K562 (cell line): ENCODE data around the gene ATF4. TPM values are rescaled to one million over a fixed set of nuclear protein-coding genes. Genes with fewer than 3 reads are reported as not detected.

Experiments
- ASH1L ChIP-seq: fragments of 450-650 bp; IDR thresholded peaks from 2 replicates; pipeline ENCODE4 v1.6.1; 2018; ENCODE audit warnings: borderline replicate concordance, mild to moderate bottlenecking, low read depth; ENCODE audit not compliant: partially characterized antibody
- BACH1 ChIP-seq: fragments of 200-800 bp; sonication (Bioruptor generic); IDR thresholded peaks from 2 replicates; pipeline ENCODE4 v1.6.1; 2016; ENCODE audit warnings: missing genetic modification characterization, missing compliant biosample characterization
- CTBP1 ChIP-seq: fragments of 450-650 bp; IDR thresholded peaks from 2 replicates; pipeline ENCODE4 v1.6.1; 2016; ENCODE audit warnings: borderline replicate concordance
- DACH1 ChIP-seq: fragments of 450-650 bp; IDR thresholded peaks from 2 replicates; pipeline ENCODE4 v1.6.1; 2018; ENCODE audit not compliant: partially characterized antibody
- E2F5 ChIP-seq: sonication (generic); formaldehyde crosslinking; IDR thresholded peaks from 2 replicates; pipeline ENCODE4 v1.8.0; 2022; ENCODE audit warnings: mild to moderate bottlenecking, missing genetic modification reagents
- GATAD2A ChIP-seq: fragments of 450-650 bp; IDR thresholded peaks from 2 replicates; pipeline ENCODE4 v1.6.1; 2017
- HNRNPLL ChIP-seq: fragments of 200-400 bp; formaldehyde crosslinking; IDR thresholded peaks from 2 replicates; pipeline ENCODE4 v1.6.1; 2017; ENCODE audit warnings: low read length, low read depth, mild to moderate bottlenecking; ENCODE audit not compliant: poor library complexity, severe bottlenecking
- MTA3 ChIP-seq: fragments of 450-650 bp; formaldehyde crosslinking; IDR thresholded peaks from 2 replicates; pipeline ENCODE4 v1.6.1; 2017; ENCODE audit warnings: mild to moderate bottlenecking, borderline replicate concordance
- NFIC ChIP-seq: fragments of 450-650 bp; IDR thresholded peaks from 2 replicates; pipeline ENCODE4 v1.6.1; 2017; ENCODE audit warnings: mild to moderate bottlenecking, inconsistent platforms
- PHF20 ChIP-seq: fragments of 450-650 bp; IDR thresholded peaks from 2 replicates; pipeline ENCODE4 v1.6.1; 2018; ENCODE audit not compliant: partially characterized antibody
- PHF8 ChIP-seq: fragments of 200-600 bp; sonication (generic); IDR thresholded peaks from 2 replicates; pipeline ENCODE4 v1.6.1; 2012; ENCODE audit warnings: mixed run types, mild to moderate bottlenecking, inconsistent platforms, low read length, moderate library complexity, borderline replicate concordance
- XRCC4 ChIP-seq: IDR thresholded peaks from one replicate; pipeline ENCODE4 v1.6.1; 2011; ENCODE audit not compliant: insufficient read depth, insufficient read length; ENCODE audit errors: extremely low read depth
- ZBTB26 ChIP-seq: fragments of 450-650 bp; formaldehyde crosslinking; IDR thresholded peaks from 2 replicates; pipeline ENCODE4 v1.4.0; 2022; ENCODE audit warnings: missing genetic modification characterization
- polyA plus RNA-seq, 8 experiments: library from polyadenylated mRNA; depleted of rRNA in 4 of 8; stranded (reverse) in 5 of 8; unstranded in 3 of 8; fragments of >200 nt; fragmentation: Nextera tagmentation in 2 of 8; fragmentation: Illumina TruSeq in 1 of 8; extraction: Ambion mirVana in 2 of 8; extraction: Trizol in 1 of 8; gene quantifications; 2 replicates each; pipeline versions ENCODE4 v1.2.1 to v1.2.3, GENCODE V29; 2011 to 2014; ENCODE audit warnings: inconsistent platforms in 1 of 8, missing spikeins in 1 of 8
- total RNA-seq, 7 experiments: library from RNA; depleted of rRNA in 6 of 7; stranded (reverse); fragments of >200 nt in 6 of 7; fragmentation: Illumina TruSeq in 2 of 7; extraction: Trizol in 2 of 7; gene quantifications; 2 replicates each; pipeline versions ENCODE4 v1.2.1 to v1.2.3, GENCODE V29; 2011 to 2021; ENCODE audit warnings: low replicate concordance in 1 of 7
- TF ChIP-seq, protein P1 (sequence below), 2 experiments: fragments of 450-650 bp; formaldehyde crosslinking in 1 of 2; IDR thresholded peaks; 2 replicates each; pipeline versions ENCODE4 v1.4.0 to v1.6.1; 2014 to 2020; ENCODE audit warnings: mild to moderate bottlenecking in 2 of 2, borderline replicate concordance in 1 of 2, low read depth in 1 of 2
- TF ChIP-seq, protein P2 (sequence below): fragments of 450-650 bp; formaldehyde crosslinking; IDR thresholded peaks from 2 replicates; pipeline ENCODE4 v1.4.0; 2020; ENCODE audit warnings: mild to moderate bottlenecking, moderate library complexity

Gene ATF4
- total and polyA plus RNA-seq, 9 of the 15 experiments (the other 6 are each of a cell fraction or from before 2014, with no cell fraction given): 93.1 to 723 (median 355) TPM

DNA sequence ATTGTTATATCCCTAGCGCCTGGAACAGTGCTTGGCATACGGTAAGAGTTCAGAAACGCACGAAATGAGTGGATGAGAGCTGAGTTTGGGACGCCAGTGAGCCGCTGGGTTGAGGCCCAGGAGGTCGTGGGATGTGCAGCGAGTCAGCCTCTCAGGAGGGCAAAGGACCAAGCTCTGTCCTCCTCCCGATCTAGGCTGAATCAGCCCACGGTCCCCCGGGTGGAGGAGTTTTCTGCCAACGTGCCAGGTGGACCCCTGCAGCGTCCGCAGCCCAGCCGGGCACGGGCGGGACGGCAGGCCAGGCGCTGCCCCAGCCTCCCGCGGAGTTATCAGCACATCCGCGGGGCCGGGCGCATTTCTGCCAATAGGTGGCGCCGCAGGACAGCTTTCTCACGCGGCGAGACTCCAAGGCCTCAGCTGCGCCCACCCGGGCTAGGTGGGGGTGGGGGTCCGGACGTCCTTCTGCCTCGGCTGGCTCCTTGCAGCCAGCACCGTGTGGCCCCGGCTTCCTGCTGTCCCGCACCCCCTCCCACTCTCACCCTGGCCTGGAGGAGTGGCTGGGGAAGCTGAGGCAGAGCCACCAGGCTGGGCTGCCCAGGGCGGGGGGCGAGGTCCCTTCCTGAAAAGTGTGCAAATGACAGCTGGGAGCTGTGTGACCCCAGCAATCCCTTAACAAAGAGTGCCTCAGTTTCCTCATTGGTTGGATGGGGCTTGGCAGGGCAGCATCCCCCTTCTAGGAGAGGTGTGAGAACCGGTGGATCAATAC, 14.4 kb downstream of the ATF4 start (continued):
- TF ChIP-seq, protein P1, sequence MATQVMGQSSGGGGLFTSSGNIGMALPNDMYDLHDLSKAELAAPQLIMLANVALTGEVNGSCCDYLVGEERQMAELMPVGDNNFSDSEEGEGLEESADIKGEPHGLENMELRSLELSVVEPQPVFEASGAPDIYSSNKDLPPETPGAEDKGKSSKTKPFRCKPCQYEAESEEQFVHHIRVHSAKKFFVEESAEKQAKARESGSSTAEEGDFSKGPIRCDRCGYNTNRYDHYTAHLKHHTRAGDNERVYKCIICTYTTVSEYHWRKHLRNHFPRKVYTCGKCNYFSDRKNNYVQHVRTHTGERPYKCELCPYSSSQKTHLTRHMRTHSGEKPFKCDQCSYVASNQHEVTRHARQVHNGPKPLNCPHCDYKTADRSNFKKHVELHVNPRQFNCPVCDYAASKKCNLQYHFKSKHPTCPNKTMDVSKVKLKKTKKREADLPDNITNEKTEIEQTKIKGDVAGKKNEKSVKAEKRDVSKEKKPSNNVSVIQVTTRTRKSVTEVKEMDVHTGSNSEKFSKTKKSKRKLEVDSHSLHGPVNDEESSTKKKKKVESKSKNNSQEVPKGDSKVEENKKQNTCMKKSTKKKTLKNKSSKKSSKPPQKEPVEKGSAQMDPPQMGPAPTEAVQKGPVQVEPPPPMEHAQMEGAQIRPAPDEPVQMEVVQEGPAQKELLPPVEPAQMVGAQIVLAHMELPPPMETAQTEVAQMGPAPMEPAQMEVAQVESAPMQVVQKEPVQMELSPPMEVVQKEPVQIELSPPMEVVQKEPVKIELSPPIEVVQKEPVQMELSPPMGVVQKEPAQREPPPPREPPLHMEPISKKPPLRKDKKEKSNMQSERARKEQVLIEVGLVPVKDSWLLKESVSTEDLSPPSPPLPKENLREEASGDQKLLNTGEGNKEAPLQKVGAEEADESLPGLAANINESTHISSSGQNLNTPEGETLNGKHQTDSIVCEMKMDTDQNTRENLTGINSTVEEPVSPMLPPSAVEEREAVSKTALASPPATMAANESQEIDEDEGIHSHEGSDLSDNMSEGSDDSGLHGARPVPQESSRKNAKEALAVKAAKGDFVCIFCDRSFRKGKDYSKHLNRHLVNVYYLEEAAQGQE (IDR thresholded peaks at IDR 0.05; ENCODE audit: borderline replicate concordance): peak; percentile 63; the same call in 1 of the 2 replicates
- TF ChIP-seq, protein P1 (CRISPR knock-in tag; IDR thresholded peaks at IDR 0.05; ENCODE audit: low read depth): 0 out of 2 replicates have a peak, but pooled peaks have one; percentile 22
- peak; percentile 43 for TF ChIP-seq PHF20
- no peak for TF ChIP-seq ASH1L
- TF ChIP-seq NFIC: no peak
- TF ChIP-seq GATAD2A: peak; percentile 62; the same call in 1 of the 2 replicates
- no peak for TF ChIP-seq XRCC4
- TF ChIP-seq, protein P2, sequence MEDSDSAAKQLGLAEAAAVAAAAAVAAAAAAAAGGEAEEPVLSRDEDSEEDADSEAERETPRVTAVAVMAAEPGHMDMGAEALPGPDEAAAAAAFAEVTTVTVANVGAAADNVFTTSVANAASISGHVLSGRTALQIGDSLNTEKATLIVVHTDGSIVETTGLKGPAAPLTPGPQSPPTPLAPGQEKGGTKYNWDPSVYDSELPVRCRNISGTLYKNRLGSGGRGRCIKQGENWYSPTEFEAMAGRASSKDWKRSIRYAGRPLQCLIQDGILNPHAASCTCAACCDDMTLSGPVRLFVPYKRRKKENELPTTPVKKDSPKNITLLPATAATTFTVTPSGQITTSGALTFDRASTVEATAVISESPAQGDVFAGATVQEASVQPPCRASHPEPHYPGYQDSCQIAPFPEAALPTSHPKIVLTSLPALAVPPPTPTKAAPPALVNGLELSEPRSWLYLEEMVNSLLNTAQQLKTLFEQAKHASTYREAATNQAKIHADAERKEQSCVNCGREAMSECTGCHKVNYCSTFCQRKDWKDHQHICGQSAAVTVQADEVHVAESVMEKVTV (CRISPR knock-in tag): peak; percentile 64
- peak; percentile 24 for TF ChIP-seq DACH1
- no peak for TF ChIP-seq E2F5 (CRISPR knock-in tag)
- peak; percentile 20; the same call in 1 of the 2 replicates for TF ChIP-seq PHF8
- TF ChIP-seq MTA3: no peak
- TF ChIP-seq CTBP1: peak; percentile 67
- TF ChIP-seq ZBTB26: no peak
- no peak for TF ChIP-seq HNRNPLL
- no peak for TF ChIP-seq BACH1 (tag)
